ENCODE data around the gene PHF20.
"Not testable (repeated sequence)": the region's sequence is repeated elsewhere in the genome, so short reads cannot be mapped to it uniquely, and the experiment has no call there.

Gene PHF20

DNA sequence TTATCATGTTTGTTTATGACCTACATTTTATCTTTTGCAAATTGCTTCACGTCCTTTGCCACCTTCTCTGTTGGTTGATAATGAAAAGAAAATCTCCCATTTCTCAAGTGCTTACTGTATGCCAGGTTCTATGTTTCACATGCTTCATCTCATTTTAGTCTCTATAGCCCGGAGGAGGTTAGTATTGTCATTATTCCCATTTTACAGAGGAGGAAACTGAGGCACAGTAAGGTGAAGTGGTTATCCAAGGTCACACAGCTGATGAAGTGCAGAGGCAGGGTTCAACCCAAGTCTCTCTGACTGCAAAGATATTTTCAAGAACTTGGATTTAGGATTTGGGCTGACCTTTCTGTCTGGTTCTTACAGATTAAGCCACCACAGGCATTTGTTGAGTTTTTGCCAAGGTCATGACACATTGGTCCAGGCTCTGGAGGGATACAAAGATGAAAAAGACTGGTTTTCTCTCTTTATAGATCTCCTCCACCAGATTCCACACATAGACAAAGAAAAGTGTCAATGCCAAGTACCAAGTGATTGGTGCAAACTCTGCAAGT lies 217.2 kb downstream of the PHF20 start:
- no peak for DNase-seq

DNA sequence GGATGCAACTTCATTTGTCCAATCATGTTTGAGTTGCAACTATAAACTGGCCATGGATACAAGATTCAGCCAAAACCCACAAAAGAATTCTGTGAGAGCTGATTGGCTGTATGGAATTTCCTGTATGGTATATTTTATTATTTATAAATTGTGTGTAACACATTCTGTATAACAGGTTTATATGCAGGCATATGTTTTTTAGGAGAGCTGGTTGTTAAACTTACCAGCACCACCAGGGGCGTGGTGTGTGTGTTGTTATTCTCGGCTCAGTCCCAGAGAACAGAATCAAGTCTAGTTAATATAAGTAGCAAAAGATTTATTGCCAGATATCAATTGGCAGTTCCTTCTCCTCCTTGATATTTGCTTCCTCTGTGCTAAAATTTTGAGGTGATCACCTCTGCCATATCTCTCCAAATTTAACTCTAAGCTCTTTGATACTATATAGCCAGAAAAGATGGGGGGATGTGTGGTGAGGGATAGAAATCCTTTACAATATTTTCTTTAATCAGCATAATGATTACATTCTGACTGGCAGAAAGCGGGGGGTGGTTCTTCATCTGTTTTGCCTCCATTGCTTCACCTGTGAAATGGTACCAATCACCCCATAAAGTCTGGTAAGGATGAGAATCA lies 219.4 kb downstream of the PHF20 start:
- DNase-seq: no peak

DNA sequence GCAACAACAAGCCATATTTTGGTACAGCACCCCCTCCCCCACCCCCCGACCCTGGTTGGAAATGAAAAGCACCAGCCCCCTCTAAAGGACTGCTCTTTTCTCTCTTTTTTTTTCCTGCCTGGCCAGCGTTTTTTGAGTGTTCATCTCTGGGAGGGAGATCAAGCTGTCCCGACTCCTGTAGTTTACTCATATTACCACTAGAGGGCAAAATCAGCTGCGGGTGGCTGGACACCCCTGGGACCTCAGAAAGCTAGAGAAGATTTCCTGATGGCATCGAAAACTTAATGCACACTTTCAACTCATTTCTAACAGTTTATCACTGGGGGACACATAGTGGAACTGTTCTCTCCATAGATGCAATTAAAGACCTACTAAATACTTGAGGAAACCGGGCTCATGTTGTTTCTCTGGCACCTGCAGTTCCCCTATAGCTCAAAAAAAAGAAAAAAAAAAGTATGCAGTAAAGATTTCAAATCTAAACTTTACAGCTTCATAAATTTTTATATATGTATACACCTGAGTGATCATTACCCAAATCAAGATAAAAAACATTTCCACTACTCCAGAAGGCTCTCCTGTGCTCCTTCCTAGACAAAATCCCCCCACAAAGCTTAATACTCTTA lies 221.0 kb downstream of the PHF20 start:
- peak; percentile 58 for DNase-seq

DNA sequence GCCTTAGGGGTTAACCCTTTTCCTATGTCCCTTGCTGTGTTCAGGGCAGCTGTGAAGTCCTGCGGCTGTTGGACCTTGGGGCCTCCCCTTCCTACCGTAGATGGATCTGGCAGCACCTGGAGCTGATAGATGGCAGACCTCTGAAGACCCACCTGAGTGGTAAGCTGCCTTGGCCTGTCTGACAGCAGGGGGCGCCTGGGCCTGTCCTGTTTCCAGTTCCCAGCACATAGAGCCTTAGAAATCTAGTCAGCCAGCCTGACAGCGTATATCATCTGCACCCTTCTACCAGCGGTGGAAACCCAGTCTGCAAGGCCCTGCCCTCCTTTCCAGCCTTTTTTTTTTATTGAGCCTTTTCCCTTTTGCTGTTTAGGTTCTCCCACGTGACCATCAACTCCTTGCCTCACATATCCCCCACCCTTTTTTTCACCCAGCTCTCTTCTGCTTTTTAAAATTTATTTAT lies 223.2 kb downstream of the PHF20 start:
- peak; percentile 70 for DNase-seq

DNA sequence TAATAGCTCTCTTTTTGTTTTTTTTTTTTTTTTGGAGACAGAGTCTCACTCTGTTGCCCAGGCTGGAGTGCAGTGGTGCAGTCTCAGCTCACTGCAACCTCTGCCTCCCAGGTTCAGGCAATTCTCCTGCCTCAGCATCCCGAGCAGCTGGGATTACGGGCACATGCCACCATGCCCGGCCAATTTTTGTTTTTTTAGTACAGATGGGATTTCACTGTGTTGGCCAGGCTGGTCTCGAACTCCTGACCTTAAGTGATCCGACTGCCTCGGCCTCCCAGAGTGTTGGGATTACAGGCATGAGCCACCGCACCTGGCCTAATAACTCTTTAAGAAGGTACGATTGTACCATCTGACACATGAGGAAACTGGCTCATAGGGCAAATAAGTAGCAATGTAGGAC lies 224.7 kb downstream of the PHF20 start:
- DNase-seq: not testable (repeated sequence)
